AG09319 (cell line): ENCODE measurements around the gene ABCC1.
A peak's percentile ranks its signal among the peaks of the same experiment; 100 is the strongest.
"Not testable (repeated sequence)": the region's sequence is repeated elsewhere in the genome, so short reads cannot be mapped to it uniquely, and the experiment has no call there.

Experiments
- DNase-seq: peaks from one replicate; pipeline ENCODE4 v3.0.0-alpha.2; 2010; ENCODE audit warnings: low read depth; ENCODE audit errors: extremely low read depth
- CTCF ChIP-seq: IDR thresholded peaks from 2 replicates; pipeline ENCODE4 v1.5.1; 2011; ENCODE audit warnings: low read depth, mild to moderate bottlenecking, inconsistent platforms, low read length, moderate library complexity

The ABCC1 gene

GRCh38 chr16:15932939-15933338, 16.5 kb upstream of the ABCC1 start:
- no peak for DNase-seq
- TF ChIP-seq CTCF = no peak

GRCh38 chr16:15933781-15934180, 15.6 kb upstream of the ABCC1 start:
- DNase-seq = no peak
- TF ChIP-seq CTCF = no peak

- TF ChIP-seq CTCF = no peak
- DNase-seq = no peak
These were observed 14.4 kb upstream of the ABCC1 start for GRCh38 chr16:15934991-15935390.

GRCh38 chr16:15936809-15937208, 12.6 kb upstream of the ABCC1 start:
- DNase-seq = not testable (repeated sequence)

GRCh38 chr16:15942931-15943690, 6.3 kb upstream of the ABCC1 start:
- DNase-seq = no peak
- no peak for TF ChIP-seq CTCF

- TF ChIP-seq CTCF = no peak; the same call in 1 of the 2 replicates
- peak; percentile 69 for DNase-seq
These were observed 3.0 kb upstream of the ABCC1 start for GRCh38 chr16:15946257-15947044.

GRCh38 chr16:15947983-15948509, 1.4 kb upstream of the ABCC1 start:
- TF ChIP-seq CTCF = no peak
- no peak for DNase-seq
